GM18520 (cell line): ENCODE data around the gene MAP4K2.

Source experiments
- ATAC-seq: cut with Tn5 transposase; IDR thresholded peaks from one replicate; pipeline ENCODE4 v1.9.1; 2021; ENCODE audit not compliant: unreplicated experiment

MAP4K2 gene

DNA sequence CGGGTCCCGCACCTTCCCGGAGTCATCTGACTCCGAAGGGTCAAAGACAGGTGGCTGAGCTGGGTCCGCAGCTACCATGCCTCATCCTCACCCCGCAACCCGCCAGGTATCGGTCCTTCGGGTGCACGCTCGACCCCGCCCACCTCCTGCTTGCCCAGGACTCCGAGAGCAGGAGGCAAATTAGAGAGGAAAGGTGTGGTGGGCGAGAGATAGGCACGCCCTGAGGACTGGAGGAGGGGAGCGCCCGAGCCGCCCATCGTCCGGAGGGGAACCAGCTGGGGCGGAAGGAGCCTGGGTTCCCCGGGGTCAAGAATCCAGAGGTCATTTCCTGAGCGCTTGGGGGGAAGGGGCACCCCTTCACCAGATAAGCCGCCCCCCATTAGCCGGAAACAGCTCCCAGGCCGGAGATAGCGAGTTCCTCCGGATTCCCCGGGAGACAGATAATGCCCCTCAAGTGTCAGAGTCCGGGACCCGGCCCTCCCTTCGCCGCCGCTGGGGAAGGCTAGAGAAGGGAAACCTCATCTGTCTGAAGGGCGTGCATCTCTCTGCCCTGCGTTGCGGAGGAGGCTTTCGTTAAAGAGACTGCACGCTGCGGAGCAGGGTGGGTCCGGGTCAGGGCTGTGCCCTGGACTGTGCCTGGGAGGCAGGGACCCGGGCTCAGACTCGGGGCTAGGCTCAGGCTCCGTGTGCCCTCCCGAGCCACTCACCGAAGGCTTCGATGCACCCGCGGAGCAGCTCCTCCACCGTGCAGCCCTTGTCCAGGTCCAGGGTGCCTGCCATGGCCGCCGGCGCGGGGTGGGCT is 60.7 kb downstream of the MAP4K2 start:
- no peak for ATAC-seq

DNA sequence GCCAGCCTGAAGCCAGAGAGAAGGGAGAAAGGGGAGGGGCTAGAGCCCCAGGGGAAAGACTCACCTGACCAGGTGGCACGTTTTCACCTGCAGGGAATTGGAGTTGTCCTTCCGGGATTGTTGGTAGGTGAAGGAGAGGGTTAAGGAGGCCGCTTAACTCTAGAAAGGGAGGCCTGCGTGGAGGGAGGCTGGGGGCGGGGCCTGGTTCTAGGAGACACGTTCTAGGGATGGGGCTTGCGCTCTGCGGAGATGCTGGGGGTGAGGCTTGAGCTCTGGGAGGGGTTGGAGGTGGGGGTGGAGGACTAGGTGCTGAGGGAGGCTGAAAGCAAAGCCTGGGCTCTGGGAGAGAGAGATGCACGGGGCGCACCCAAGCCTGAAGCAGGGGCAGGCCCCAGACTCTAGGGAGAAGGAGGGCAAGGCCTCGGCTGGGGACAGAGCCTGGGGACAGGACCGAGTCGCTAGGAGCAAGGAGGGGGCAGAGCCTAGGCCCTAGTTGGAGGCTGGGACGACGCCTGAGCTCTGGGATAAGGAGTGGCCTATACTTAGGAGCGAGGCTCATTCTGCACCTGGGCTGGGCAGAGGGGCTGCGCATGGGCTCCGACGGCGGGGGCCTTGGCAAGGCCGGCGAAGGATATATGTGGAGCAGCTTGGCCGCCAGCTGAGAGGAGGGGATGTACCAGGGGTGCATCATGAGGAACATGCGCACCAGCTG is 61.5 kb downstream of the MAP4K2 start:
- no peak for ATAC-seq

DNA sequence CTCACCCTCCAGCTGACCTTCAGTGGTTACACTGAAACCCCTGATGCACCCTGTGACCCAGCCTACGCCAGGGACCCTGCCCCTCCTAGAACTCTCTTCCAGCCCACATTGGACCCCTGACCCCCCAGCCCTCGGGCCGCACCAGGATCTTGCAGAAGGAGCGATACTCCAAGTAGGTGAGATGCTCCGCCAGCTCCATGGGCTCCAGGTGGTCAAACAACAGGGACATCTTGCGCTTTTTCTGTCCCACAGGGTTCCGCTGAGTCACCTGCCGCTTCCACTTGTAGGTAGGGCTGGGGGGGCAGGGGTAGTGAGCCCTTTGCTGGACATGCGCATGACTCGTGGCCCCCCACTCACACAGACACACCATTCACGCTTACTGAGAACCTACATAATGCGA is 63.1 kb downstream of the MAP4K2 start:
- ATAC-seq = no peak

DNA sequence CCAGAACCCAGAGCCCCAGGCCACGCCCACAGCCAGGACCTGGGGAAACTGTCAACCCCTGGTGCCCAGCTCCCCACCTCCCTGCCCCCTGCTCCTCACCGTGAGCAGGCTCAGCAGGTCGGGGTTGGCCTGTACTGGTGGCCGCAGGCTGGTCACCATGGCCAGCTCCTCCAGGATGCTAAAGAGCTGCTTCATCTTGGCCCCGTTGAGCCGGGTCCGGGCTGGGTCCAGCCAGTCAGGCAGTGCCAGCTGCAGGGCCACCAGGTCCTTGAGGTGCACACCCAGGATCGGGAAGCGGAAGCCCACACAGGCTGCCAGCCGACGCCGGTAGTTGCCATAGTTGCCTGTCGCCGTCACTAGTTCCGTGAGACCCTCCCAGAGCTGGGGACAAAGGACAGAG is 66.4 kb downstream of the MAP4K2 start:
- ATAC-seq = no peak

DNA sequence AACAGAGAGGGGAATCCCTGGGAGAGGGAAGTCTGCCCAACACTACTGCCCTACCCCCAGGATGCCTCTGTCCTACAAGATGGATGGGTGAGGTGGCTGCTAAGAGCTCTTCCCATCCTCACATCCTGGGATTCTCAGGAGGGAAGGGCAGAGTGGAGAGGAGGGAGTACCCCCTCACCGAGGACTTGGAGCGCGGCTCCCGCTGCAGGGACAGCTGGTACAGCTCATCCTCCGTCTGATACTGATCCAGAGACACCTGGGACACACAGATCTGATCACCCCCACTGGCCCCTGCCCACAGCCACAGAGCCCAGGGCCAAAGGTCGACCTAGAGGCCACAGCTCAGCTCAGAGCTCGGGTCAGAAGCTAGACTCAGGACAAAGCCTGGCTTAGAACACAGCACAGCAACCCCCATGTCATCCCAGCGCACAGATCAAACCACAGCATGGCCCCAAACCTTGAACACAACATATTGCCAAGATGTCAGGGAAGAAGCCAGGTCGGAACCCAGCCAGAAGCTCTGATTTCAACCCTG is 67.2 kb downstream of the MAP4K2 start:
- no peak for ATAC-seq
